OCI-LY1 (cell line): ENCODE measurements around the gene OPA1.

Experiments used
- H2AFZ ChIP-seq: fragments of 200-600 bp; sonication (generic), shearing (Covaris generic); 2 replicates; pipeline ENCODE4 v1.6.0; 2014; ENCODE audit warnings: antibody characterized with exemption, mild to moderate bottlenecking, low read length
- H3F3A ChIP-seq: fragments of 200-600 bp; sonication (generic), shearing (Covaris generic); 2 replicates; pipeline ENCODE4 v1.6.0; 2014; ENCODE audit warnings: mild to moderate bottlenecking, antibody characterized with exemption, low read length, moderate library complexity; ENCODE audit not compliant: insufficient read depth
- H3K27ac ChIP-seq: fragments of 200-600 bp; sonication (generic); 2 replicates; pipeline ENCODE4 v1.5.1; 2014; ENCODE audit warnings: low read length, mixed run types, mild to moderate bottlenecking, low read depth; ENCODE audit not compliant: poor library complexity, severe bottlenecking
- H3K27me3 ChIP-seq: fragments of 200-600 bp; sonication (generic); 2 replicates; pipeline ENCODE4 v1.6.0; 2014; ENCODE audit warnings: antibody characterized with exemption, mild to moderate bottlenecking, low read length, moderate library complexity; ENCODE audit not compliant: insufficient read depth
- H3K36me3 ChIP-seq: fragments of 200-600 bp; sonication (generic); 2 replicates; pipeline ENCODE4 v1.6.1; 2014; ENCODE audit warnings: mild to moderate bottlenecking, antibody characterized with exemption, low read length, moderate library complexity, mixed read lengths; ENCODE audit not compliant: insufficient read depth
- H3K4me1 ChIP-seq: fragments of 200-600 bp; sonication (generic); 2 replicates; pipeline ENCODE4 v1.5.1; 2014; ENCODE audit warnings: mild to moderate bottlenecking, low read length, moderate library complexity; ENCODE audit not compliant: insufficient read depth, severe bottlenecking
- H3K4me2 ChIP-seq: fragments of 200-600 bp; sonication (generic), shearing (Covaris generic); 2 replicates; pipeline ENCODE4 v1.6.1; 2014; ENCODE audit warnings: low read length
- H3K4me3 ChIP-seq: fragments of 200-600 bp; sonication (generic); 2 replicates; pipeline ENCODE4 v1.5.1; 2014; ENCODE audit warnings: low read length, low read depth, mild to moderate bottlenecking, mixed read lengths; ENCODE audit not compliant: poor library complexity, severe bottlenecking
- H3K79me2 ChIP-seq: fragments of 200-600 bp; shearing (Covaris generic); 2 replicates; pipeline ENCODE4 v1.6.1; 2016; ENCODE audit warnings: mixed run types, low read length, mixed read lengths; ENCODE audit not compliant: insufficient read depth
- H3K9ac ChIP-seq: fragments of 200-600 bp; sonication (generic), shearing (Covaris generic); 2 replicates; pipeline ENCODE4 v1.6.1; 2014; ENCODE audit warnings: mild to moderate bottlenecking, low read length, mixed read lengths
- H3K9me2 ChIP-seq: fragments of 200-600 bp; sonication (generic), shearing (Covaris generic); 2 replicates; pipeline ENCODE4 v1.6.1; 2014; ENCODE audit warnings: low read depth, mild to moderate bottlenecking, low read length, mixed read lengths
- H3K9me3 ChIP-seq: fragments of 200-600 bp; shearing (Covaris generic); 2 replicates; pipeline ENCODE4 v1.6.1; 2014; ENCODE audit warnings: low read length, mixed read lengths
- H4K20me1 ChIP-seq: fragments of 200-600 bp; sonication (generic), shearing (Covaris generic); 2 replicates; pipeline ENCODE4 v1.6.0; 2016; ENCODE audit warnings: mild to moderate bottlenecking, low read length; ENCODE audit not compliant: insufficient read depth
- CTCF ChIP-seq: fragments of 200-600 bp; sonication (generic), shearing (Covaris generic); IDR thresholded peaks from 2 replicates; pipeline ENCODE4 v1.5.1; 2017; ENCODE audit warnings: mild to moderate bottlenecking, antibody characterized with exemption, low read length, moderate library complexity, mixed read lengths
- EZH2 ChIP-seq: fragments of 200-600 bp; sonication (generic), shearing (Covaris generic); IDR thresholded peaks from 2 replicates; pipeline ENCODE4 v1.8.0; 2017; ENCODE audit warnings: borderline replicate concordance, mixed run types, mild to moderate bottlenecking, antibody characterized with exemption, low read length, moderate library complexity, mixed read lengths

The OPA1 gene

GRCh38 chr3:193681631-193682030 is 88.6 kb downstream of the OPA1 start:
- no peaks in the 10 kb centered on the region for H3K27me3 ChIP-seq
- no peak overlapping the region for H3K4me2 ChIP-seq
- no peaks in the 10 kb centered on the region for H3K9me2 ChIP-seq
- no peak overlapping the region for H3K4me3 ChIP-seq
- no peak overlapping the region for H2AFZ ChIP-seq
- no peak overlapping the region for H3K27ac ChIP-seq
- no peaks in the 10 kb centered on the region for H3F3A ChIP-seq
- H3K4me1 ChIP-seq, result no peaks in the 10 kb centered on the region
- TF ChIP-seq EZH2, result no peak
- TF ChIP-seq CTCF, result no peak
- no peaks in the 10 kb centered on the region for H3K79me2 ChIP-seq
- no peak overlapping the region for H3K9ac ChIP-seq
- H3K9me3 ChIP-seq, result no peaks in the 10 kb centered on the region
- no peaks in the 10 kb centered on the region for H4K20me1 ChIP-seq
- H3K36me3 ChIP-seq, result peaks cover 9% of the 10 kb centered on the region

- no peaks in the 10 kb centered on the region for H3K9me2 ChIP-seq
- H3K9me3 ChIP-seq, result no peaks in the 10 kb centered on the region
- TF ChIP-seq CTCF, result no peak
- no peak for TF ChIP-seq EZH2
- no peak overlapping the region for H3K4me3 ChIP-seq
- no peak overlapping the region for H2AFZ ChIP-seq
- H3K36me3 ChIP-seq, result peaks cover 8% of the 10 kb centered on the region
- no peaks in the 10 kb centered on the region for H3K27me3 ChIP-seq
- H3K79me2 ChIP-seq, result no peaks in the 10 kb centered on the region
- no peaks in the 10 kb centered on the region for H4K20me1 ChIP-seq
- H3K27ac ChIP-seq, result no peak overlapping the region
- H3K4me1 ChIP-seq, result no peaks in the 10 kb centered on the region
- H3K9ac ChIP-seq, result no peak overlapping the region
- H3F3A ChIP-seq, result no peaks in the 10 kb centered on the region
- H3K4me2 ChIP-seq, result no peak overlapping the region
Observed at GRCh38 chr3:193686665-193687483, 93.9 kb downstream of the OPA1 start.

GRCh38 chr3:193688834-193689714 is 96.1 kb downstream of the OPA1 start:
- Histone ChIP-seq H4K20me1 (no peaks in the 10 kb centered on the region), H3K9me2 (no peaks in the 10 kb centered on the region), H2AFZ (no peak overlapping the region), H3K9me3 (no peaks in the 10 kb centered on the region), H3K79me2 (no peaks in the 10 kb centered on the region), H3K36me3 (peaks cover 8% of the 10 kb centered on the region; the same call in 1 of the 2 replicates), H3F3A (no peaks in the 10 kb centered on the region), H3K27ac (no peak overlapping the region), H3K4me3 (no peak overlapping the region), H3K4me1 (peaks cover 16% of the 10 kb centered on the region), H3K9ac (no peak overlapping the region), H3K4me2 (no peak overlapping the region), H3K27me3 (no peaks in the 10 kb centered on the region)
- no peak for TF ChIP-seq EZH2
- TF ChIP-seq CTCF, result no peak
